Esophagus squamous epithelium (tissue), 4 donors: ENCODE data around the gene IFRD2.

Experiments used
- POLR2A ChIP-seq, 4 donors: fragments of 450-650 bp; IDR thresholded peaks; one replicate each; pipeline ENCODE4 v1.6.1; 2017; ENCODE audit warnings: antibody characterized with exemption in 4 of 4, mild to moderate bottlenecking in 4 of 4, moderate library complexity in 3 of 4
- TF ChIP-seq, protein P1 (sequence below), 6 experiments: fragments of 450-650 bp in 4 of 6; fragments of 200-600 bp in 2 of 6; sonication (generic) in 2 of 6; IDR thresholded peaks; one replicate each; pipeline ENCODE4 v1.5.1; 2016 to 2019; ENCODE audit warnings: antibody characterized with exemption in 6 of 6, mild to moderate bottlenecking in 4 of 6, moderate library complexity in 4 of 6

DNA sequence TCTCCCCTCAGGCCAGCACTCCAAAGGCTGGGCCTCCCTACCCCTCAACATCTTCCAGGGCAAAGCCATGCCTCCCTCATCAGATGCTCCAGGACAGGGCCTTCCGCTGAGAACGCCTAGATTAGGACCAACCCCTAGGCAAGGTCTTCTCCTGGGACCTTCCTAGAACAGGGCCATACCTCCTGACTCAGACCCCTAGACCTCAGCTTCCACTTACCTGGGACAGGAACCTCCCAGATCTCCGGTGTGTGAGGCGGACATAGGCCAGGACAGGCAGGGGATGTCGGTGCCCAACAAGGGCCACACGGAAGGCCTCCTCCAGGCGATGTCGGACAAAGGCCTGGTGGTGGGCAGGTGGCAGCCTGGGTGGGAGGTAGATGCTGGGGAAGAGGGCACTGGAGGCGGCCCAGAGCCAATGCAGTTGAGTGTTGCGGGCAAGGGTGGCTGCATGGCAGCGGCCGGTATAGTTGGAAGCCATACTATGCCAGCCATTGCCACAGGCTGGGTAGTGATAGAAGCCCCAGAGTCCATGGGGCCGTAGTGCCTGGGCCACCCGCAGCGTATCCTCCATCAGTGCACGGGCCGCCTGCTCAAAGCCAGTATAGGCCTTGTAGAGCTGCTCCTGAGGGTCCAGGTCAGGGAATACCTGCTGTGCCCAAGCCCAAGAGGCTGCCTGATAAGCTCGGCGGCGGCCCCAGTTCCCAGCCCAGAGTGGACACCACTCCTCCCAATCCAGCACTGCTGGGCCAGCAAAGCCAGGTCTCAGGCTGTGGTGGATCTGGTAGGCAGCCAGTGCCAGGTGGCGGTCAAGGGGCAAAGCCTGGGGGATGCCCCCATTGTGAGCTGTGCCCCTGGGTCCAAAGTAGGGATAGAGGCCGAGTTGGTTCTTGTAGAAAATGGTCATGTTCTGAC, 2.5 kb upstream of the IFRD2 start:
- TF ChIP-seq, protein P1, sequence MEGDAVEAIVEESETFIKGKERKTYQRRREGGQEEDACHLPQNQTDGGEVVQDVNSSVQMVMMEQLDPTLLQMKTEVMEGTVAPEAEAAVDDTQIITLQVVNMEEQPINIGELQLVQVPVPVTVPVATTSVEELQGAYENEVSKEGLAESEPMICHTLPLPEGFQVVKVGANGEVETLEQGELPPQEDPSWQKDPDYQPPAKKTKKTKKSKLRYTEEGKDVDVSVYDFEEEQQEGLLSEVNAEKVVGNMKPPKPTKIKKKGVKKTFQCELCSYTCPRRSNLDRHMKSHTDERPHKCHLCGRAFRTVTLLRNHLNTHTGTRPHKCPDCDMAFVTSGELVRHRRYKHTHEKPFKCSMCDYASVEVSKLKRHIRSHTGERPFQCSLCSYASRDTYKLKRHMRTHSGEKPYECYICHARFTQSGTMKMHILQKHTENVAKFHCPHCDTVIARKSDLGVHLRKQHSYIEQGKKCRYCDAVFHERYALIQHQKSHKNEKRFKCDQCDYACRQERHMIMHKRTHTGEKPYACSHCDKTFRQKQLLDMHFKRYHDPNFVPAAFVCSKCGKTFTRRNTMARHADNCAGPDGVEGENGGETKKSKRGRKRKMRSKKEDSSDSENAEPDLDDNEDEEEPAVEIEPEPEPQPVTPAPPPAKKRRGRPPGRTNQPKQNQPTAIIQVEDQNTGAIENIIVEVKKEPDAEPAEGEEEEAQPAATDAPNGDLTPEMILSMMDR (IDR thresholded peaks at IDR 0.05), result no peak
- no peak for TF ChIP-seq POLR2A (IDR thresholded peaks at IDR 0.05)
